ENCODE data around the gene SMPDL3A.

- TF ChIP-seq CTCF (IDR thresholded peaks at IDR 0.05; ENCODE audit: borderline replicate concordance, extremely low read depth, low read length, poor library complexity, severe bottlenecking), result no peak
- no peak for TF ChIP-seq EZH2 (IDR thresholded peaks at IDR 0.05; ENCODE audit: borderline replicate concordance, low read depth, low read length, severe bottlenecking)
Measured at GRCh38 chr6:122845464-122845863, 56.4 kb downstream of the SMPDL3A start.

Measured in DND-41 (cell line).